HCEC 1CT (cell line): ENCODE results near the gene HAL.
"Not testable (repeated sequence)": the region's sequence is repeated elsewhere in the genome, so short reads cannot be mapped to it uniquely, and the experiment has no call there.

Experiments
- DNase-seq: peaks from one replicate; pipeline ENCODE4 v3.0.0-alpha.2; 2017

The HAL gene

GRCh38 chr12:95976416-95976832 is 19.7 kb downstream of the HAL start:
- DNase-seq = peak; percentile 40

DNA sequence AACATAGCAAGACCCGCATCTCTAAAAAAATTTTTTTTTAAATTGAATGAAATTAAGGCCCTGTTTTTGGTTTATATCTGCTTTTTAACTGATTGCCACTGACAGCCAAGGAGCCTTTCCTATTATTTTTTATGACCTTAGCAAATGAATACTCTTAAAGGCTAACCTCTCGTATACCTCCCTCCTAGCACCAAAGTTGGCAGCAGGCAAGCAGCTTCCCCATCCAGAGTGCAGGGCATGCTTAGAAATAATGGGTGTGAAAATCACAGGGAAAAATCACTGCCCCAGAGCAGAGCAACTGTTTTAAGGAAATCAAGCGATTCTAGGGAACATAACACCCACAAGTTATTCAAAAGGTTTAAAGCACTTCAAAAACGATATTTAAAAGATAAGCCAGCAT is 20.7 kb downstream of the HAL start:
- no peak for DNase-seq

- DNase-seq = no peak
Measured at GRCh38 chr12:95974358-95974757, 21.8 kb downstream of the HAL start.

GRCh38 chr12:95972832-95973456 is 23.2 kb downstream of the HAL start:
- DNase-seq = no peak

GRCh38 chr12:95970905-95971304 is 25.2 kb downstream of the HAL start:
- no peak for DNase-seq

DNA sequence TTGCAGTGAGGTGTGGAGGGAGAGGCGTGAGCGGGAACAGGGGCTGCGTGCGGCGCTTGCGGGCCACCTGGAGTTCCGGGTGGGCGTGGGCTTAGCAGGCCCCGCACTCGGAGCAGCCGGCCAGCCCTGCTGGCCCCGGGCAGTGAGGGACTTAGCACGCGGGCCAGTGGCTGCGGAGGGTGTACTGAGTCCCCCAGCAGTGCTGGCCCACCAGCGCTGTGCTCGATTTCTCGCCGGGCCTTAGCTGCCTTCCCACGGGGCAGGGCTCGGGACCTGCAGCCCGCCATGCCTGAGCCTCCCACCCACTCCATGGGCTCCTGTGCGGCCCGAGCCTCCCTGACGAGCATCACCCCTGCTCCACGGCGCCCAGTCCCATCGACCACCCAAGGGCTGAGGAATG is 27.0 kb downstream of the HAL start:
- DNase-seq = not testable (repeated sequence)

- DNase-seq = no peak
Measured at GRCh38 chr12:95967301-95967700, 28.8 kb downstream of the HAL start.

GRCh38 chr12:95966287-95966870 is 29.8 kb downstream of the HAL start:
- no peak for DNase-seq

GRCh38 chr12:95963096-95963495 is 33.0 kb downstream of the HAL start:
- DNase-seq = no peak

- DNase-seq = no peak
Measured at GRCh38 chr12:95962222-95962621, 33.9 kb downstream of the HAL start.

DNA sequence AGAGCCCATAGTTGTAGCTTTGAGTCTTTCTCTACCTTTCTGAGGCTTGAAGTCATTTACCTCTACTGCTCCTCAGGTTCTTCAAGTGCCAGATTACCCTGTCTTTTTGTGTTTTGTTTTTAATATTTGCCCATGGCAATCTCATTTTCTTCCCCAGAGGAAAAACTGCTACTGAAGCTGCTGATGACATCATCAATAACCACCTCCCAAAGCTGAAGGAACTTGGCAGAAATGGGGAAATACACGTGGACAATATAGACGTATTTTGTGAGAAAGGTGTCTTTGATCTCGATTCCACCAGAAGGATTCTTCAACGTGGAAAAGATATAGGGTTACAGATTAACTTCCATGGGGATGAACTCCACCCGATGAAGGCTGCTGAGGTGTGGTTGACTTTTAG is 35.9 kb downstream of the HAL start:
- no peak for DNase-seq

DNA sequence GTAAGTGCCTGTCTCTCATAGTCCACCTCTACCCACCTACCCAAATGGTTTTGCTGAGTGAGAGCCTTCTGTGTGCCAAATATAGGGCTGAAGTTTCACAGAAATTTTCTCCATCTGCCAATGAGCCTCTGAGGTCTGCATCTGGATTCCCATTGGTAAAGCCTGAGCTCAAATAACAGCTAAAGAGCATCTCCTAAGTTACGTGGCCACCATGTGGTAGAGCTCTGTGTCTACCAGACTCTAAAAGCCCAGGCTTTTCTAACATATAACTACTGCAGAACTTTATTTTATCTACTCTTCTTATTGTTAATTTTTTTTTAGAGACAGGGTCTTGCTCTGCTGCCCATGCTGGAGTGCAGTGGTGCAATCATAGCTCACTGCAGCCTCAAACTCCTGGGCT is 37.0 kb downstream of the HAL start:
- peak; percentile 21 for DNase-seq

- no peak for DNase-seq
Measured at GRCh38 chr12:95956557-95957145, 39.5 kb downstream of the HAL start.

- no peak for DNase-seq
Measured at GRCh38 chr12:95955549-95956159, 40.5 kb downstream of the HAL start.

GRCh38 chr12:95953000-95953399 is 43.1 kb downstream of the HAL start:
- DNase-seq = no peak

GRCh38 chr12:95951515-95951914 is 44.6 kb downstream of the HAL start:
- DNase-seq = no peak

DNA sequence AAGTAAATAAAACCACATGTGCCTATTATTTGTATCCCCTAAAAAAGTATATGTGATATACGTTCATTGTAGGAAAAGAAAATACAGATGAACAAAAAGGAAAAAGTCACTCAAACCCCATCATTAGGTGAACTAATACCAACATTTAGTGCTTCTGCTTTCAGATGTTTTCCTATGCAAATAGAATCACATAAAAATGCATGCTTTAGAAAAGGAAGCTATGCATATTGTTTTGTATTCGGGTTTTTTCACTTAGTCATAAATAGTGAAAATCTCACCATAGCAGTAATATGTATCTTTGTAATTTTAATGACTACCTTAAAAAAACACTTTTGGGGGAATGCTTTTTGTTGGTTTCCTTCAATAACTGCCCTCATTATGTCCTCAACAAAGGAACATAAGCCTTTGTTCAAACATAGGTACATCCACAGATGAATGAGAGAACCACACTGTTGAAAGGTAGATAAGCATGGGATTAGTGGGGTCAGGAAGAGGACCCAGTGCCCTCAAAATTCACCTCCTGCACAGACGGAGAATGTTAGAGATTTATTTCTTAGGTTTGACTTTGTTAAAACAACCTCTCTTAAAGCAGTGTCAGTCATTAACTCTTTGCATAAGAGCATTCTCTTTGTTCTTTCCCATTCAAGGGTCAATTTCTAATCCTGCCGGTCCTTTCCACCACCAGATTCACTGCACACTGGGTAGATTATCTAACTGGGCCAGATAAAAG is 46.5 kb downstream of the HAL start:
- DNase-seq = no peak

- no peak for DNase-seq
Measured at GRCh38 chr12:95944108-95944704, 51.9 kb downstream of the HAL start.

GRCh38 chr12:95943330-95943842 is 52.8 kb downstream of the HAL start, which contains the start of gene AMDHD1:
AMDHD1 (plus strand) TSS chr12:95943331; CDS start chr12:95943399, 68 bp downstream.
- peak; percentile 46 for DNase-seq

DNA sequence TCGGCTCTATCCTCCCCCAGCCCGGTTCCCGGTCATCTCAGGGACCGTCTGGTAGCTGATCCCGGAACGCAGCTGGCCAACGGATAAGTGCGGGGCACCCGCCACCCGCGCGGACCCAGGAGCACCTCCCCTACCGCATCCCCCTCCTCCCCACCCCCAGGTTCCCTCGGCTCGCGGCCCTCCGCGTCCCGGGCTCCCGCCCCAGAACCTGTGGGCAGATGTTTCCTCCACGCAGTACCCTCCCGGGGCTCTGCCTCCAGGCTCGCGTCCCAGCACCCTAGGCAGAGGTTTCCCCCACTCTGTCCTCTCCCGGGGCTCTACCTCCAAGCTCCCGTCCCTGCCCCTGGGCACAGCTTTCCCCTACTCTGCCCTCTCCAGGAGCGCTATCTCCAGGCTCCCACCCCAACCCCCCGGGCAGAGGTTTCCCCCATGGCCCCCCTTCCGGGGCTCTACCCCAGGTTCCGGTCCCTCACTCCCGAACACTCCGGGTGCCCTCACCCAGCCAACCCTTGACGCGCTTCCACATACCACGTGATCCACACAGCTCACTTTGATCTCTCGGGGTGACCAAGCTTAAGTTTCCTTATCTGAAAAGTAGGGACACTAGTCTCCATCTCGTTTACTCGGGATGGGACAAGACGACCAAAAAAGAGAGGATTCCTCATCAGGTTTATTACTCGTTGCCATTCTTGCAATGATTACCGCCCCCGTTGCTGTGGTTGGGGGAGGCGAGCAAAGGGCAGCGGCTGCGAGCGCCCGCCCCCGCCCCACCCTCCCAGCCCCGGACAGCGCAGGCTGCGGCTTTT is 53.4 kb downstream of the HAL start, which contains the start of gene CCDC38:
Gene CCDC38, minus strand, starts transcription at position 91 of the 806 bp plus-strand sequence. CDS start 6,105 bp downstream, outside the sequence.
- DNase-seq = peak; percentile 79

DNA sequence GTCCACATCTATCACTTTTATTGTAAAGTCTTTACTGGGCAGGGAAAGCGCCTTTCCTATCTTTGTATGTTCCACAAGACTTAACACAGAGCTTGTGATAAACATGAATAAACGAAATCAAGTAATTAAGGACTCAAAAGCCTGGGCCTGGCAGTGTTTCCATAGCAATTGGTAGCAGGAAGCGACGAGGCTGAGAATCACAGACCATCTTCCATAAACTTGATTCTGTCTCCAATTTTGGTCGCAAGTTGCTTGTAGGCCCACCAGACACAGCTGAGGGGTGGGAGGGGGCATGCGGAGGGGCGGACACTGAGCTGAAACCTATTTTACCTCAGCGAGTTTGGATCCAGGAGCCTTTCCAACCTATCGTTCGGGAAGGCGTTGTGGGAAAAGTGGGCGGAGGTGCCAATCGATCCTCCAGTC is 54.0 kb downstream of the HAL start:
- no peak for DNase-seq

DNA sequence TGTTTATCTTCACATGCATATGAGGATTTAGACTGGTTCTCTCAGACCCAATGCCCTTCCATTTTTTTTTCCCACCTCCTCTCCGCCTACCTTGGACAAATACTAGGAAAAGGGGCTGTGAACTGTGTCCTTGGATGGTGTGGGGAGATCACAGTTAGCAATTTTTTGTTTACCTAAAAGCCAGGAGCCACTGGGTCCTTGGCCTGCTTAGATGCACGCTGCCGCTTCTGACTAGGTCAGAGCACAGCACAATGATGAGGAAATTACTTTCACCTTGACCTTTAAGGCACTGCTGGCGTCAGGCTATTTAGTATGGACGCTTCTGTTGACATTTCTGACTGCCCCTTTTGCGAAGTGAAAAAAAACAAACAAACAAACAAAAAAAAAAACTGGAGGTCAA is 55.6 kb downstream of the HAL start:
- no peak for DNase-seq
